Measurements from ENCODE around the gene MAP1LC3B2.

Gene MAP1LC3B2

DNA sequence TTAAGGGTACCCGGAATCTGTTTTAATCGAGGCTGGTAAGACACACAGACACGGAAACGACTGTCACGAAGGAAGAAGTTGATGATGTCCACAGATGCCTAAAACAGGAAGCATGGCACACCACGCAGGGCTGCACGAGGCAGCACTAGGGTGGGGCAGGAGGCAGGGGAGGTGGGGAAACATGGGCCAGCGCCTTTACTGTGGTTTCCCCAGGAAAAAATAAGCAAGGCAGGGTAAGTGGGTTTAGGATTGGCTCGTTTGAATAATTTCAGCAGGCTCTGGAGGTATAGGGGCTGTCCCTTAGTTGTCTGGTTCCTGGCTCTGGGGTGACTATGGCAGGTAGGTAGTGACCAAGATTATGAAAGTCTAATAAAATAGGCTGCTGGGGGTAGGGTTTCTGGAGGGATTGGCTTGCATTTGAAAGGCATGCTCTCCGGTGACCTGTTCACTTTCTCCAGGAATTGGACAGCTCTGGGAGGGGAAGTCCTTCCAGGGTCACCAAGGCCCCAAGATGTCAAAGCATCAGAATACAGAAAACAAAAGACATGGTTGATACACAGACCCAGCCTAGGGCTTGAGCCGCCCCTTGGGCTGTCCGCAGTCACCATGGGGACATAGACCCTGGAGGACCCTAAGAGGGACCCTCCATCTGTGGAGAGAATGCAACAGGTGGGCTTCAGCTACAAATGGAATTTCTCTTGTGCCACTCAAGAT is 35.3 kb downstream of the MAP1LC3B2 start:
- POLR2A ChIA-PET = no interaction called here

GRCh38 chr12:116595186-116595585 is 36.0 kb downstream of the MAP1LC3B2 start:
- POLR2A ChIA-PET = no interaction called here
- no peak for DNase-seq (ENCODE audit: extremely low spot score)
- CTCF ChIA-PET = no interaction called here
- TF ChIP-seq LEF1 (IDR thresholded peaks at IDR 0.05; ENCODE audit: borderline replicate concordance) = no peak
- no peak for TF ChIP-seq FOXM1 (IDR thresholded peaks at IDR 0.05; ENCODE audit: borderline replicate concordance)
- TF ChIP-seq CTBP1 (IDR thresholded peaks at IDR 0.05; ENCODE audit: borderline replicate concordance) = no peak
- no peak for TF ChIP-seq HDGF (IDR thresholded peaks at IDR 0.05; ENCODE audit: borderline replicate concordance)
- no peak for TF ChIP-seq PKNOX1 (IDR thresholded peaks at IDR 0.05)
- TF ChIP-seq BHLHE40 (IDR thresholded peaks at IDR 0.05; ENCODE audit: borderline replicate concordance) = no peak
- no peak for TF ChIP-seq FOXA1 (IDR thresholded peaks at IDR 0.05)
- TF ChIP-seq TARDBP (IDR thresholded peaks at IDR 0.05) = no peak
- no peak for TF ChIP-seq L3MBTL2 (conservative IDR thresholded peaks at IDR 0.05)
- no peak for TF ChIP-seq ELF4 (IDR thresholded peaks at IDR 0.05)
- TF ChIP-seq SP1 (IDR thresholded peaks at IDR 0.05) = no peak
- TF ChIP-seq FOXK2 (IDR thresholded peaks at IDR 0.05) = no peak
- TF ChIP-seq SUZ12 (IDR thresholded peaks at IDR 0.05) = no peak
- no peak for TF ChIP-seq ZNF384 (IDR thresholded peaks at IDR 0.05)

More for the DNA sequence above, 35.3 kb downstream of the MAP1LC3B2 start:
- DNase-seq (ENCODE audit: extremely low spot score) = no peak
- no peak for TF ChIP-seq FOXM1 (IDR thresholded peaks at IDR 0.05; ENCODE audit: borderline replicate concordance)
- no peak for TF ChIP-seq HDGF (IDR thresholded peaks at IDR 0.05; ENCODE audit: borderline replicate concordance)
- TF ChIP-seq L3MBTL2 (conservative IDR thresholded peaks at IDR 0.05) = no peak
- TF ChIP-seq BHLHE40 (IDR thresholded peaks at IDR 0.05; ENCODE audit: borderline replicate concordance) = no peak
- TF ChIP-seq PKNOX1 (IDR thresholded peaks at IDR 0.05) = no peak
- TF ChIP-seq SP1 (IDR thresholded peaks at IDR 0.05) = no peak
- TF ChIP-seq ARNT (IDR thresholded peaks at IDR 0.05) = no peak
- no peak for TF ChIP-seq LEF1 (IDR thresholded peaks at IDR 0.05; ENCODE audit: borderline replicate concordance)
- TF ChIP-seq FOXA1 (IDR thresholded peaks at IDR 0.05) = no peak
- CTCF ChIA-PET = no interaction called here

GRCh38 chr12:116595672-116596071 is 36.5 kb downstream of the MAP1LC3B2 start:
- DNase-seq (ENCODE audit: extremely low spot score) = no peak
- TF ChIP-seq CTBP1 (IDR thresholded peaks at IDR 0.05; ENCODE audit: borderline replicate concordance) = no peak; the same call in 1 of the 2 replicates
- TF ChIP-seq HDGF (IDR thresholded peaks at IDR 0.05; ENCODE audit: borderline replicate concordance) = no peak
- POLR2A ChIA-PET = no interaction called here
- CTCF ChIA-PET = no interaction called here

DNA sequence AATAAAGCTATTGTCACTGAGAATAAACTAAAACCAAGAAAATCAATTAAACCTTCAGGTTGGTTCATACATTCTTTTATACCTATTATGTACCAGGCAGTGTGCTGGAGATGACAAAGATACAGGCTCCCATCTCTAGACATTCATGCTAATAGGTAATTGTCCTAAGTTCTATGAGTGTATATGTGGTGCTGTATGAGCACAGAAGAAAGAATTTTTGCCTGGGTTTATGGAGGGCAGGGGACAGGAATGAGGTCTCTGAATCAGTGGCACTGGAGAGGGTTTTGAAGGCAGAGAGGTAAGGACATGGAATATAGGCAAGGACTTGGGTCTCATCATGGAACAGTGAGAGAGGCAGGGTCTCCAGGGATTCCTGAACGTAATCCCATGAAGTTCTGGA is 38.7 kb downstream of the MAP1LC3B2 start:
- CTCF ChIA-PET = no interaction called here
- POLR2A ChIA-PET = no interaction called here
- no peak for DNase-seq (ENCODE audit: extremely low spot score)
- no peak for TF ChIP-seq PKNOX1 (IDR thresholded peaks at IDR 0.05)
- TF ChIP-seq ZNF384 (IDR thresholded peaks at IDR 0.05) = no peak
- TF ChIP-seq SUZ12 (IDR thresholded peaks at IDR 0.05) = no peak
- no peak for TF ChIP-seq L3MBTL2 (conservative IDR thresholded peaks at IDR 0.05)
- no peak for TF ChIP-seq CTBP1 (IDR thresholded peaks at IDR 0.05; ENCODE audit: borderline replicate concordance)
- no peak for TF ChIP-seq ELF4 (IDR thresholded peaks at IDR 0.05)
- no peak for TF ChIP-seq FOXK2 (IDR thresholded peaks at IDR 0.05)
- TF ChIP-seq LEF1 (IDR thresholded peaks at IDR 0.05; ENCODE audit: borderline replicate concordance) = no peak
- TF ChIP-seq FOXA1 (IDR thresholded peaks at IDR 0.05) = no peak
- TF ChIP-seq NFRKB (IDR thresholded peaks at IDR 0.05) = no peak
- TF ChIP-seq BHLHE40 (IDR thresholded peaks at IDR 0.05; ENCODE audit: borderline replicate concordance) = no peak
- no peak for TF ChIP-seq HDGF (IDR thresholded peaks at IDR 0.05; ENCODE audit: borderline replicate concordance)
- TF ChIP-seq SP1 (IDR thresholded peaks at IDR 0.05) = no peak
- TF ChIP-seq FOXM1 (IDR thresholded peaks at IDR 0.05; ENCODE audit: borderline replicate concordance) = no peak
- TF ChIP-seq TARDBP (IDR thresholded peaks at IDR 0.05) = no peak
- no peak for TF ChIP-seq ARNT (IDR thresholded peaks at IDR 0.05)

- DNase-seq (ENCODE audit: extremely low spot score) = no peak
- CTCF ChIA-PET = interaction anchor here (0.7 kb wide), 1 partner anchor 228 kb away, joined by 3 read pairs; no protein-coding TSS in a partner anchor
- TF ChIP-seq ELF4 (IDR thresholded peaks at IDR 0.05) (no peak), TARDBP (IDR thresholded peaks at IDR 0.05) (no peak), SP1 (IDR thresholded peaks at IDR 0.05) (no peak), FOXK2 (IDR thresholded peaks at IDR 0.05) (no peak), HDGF (IDR thresholded peaks at IDR 0.05; ENCODE audit: borderline replicate concordance) (no peak), L3MBTL2 (conservative IDR thresholded peaks at IDR 0.05) (no peak), ARNT (IDR thresholded peaks at IDR 0.05) (no peak)
- POLR2A ChIA-PET = no interaction called here
These were observed 39.4 kb downstream of the MAP1LC3B2 start for GRCh38 chr12:116598311-116599284.
